GM23248 (cell line): ENCODE measurements around the gene CFB.
"Not testable (repeated sequence)": the region's sequence is repeated elsewhere in the genome, so short reads cannot be mapped to it uniquely, and the experiment has no call there.

ENCODE experiments used
- EZH2 ChIP-seq: fragments of 200-600 bp; sonication (generic); IDR thresholded peaks from 2 replicates; pipeline ENCODE4 v1.6.1; 2018; ENCODE audit warnings: antibody characterized with exemption, mild to moderate bottlenecking; ENCODE audit not compliant: insufficient read depth, poor library complexity, severe bottlenecking
- EZH2phosphoT487 ChIP-seq: fragments of 200-600 bp; sonication (generic); IDR thresholded peaks from 2 replicates; pipeline ENCODE4 v1.6.1; 2018; ENCODE audit warnings: antibody characterized with exemption, moderate library complexity, mild to moderate bottlenecking, low read depth; ENCODE audit not compliant: insufficient read depth

- TF ChIP-seq EZH2, EZH2phosphoT487: not testable (repeated sequence)
These were observed 34.4 kb downstream of the CFB start for GRCh38 chr6:31980195-31980876.
